Right renal pelvis (tissue), 4 donors: ENCODE data around the gene BACE2. TPM values are rescaled to one million over a fixed set of nuclear protein-coding genes. Genes with fewer than 3 reads are reported as not detected.
A peak's percentile ranks its signal among the peaks of the same experiment; 100 is the strongest.
"Not testable (repeated sequence)": the region's sequence is repeated elsewhere in the genome, so short reads cannot be mapped to it uniquely, and the experiment has no call there.

ENCODE experiments used
- DNase-seq, 4 donors: peaks; one replicate each; pipeline ENCODE4 v3.0.0-alpha.2; 2013; ENCODE audit warnings: low read depth in 4 of 4, low spot score in 3 of 4, missing footprints in 1 of 4
- polyA plus RNA-seq, 4 donors: library from polyadenylated mRNA; unstranded; fragments of 120-200 nt; gene quantifications; one replicate each; pipeline ENCODE4 v1.2.1, GENCODE V29; 2013; ENCODE audit not compliant: insufficient read length in 4 of 4

The BACE2 gene
- polyA plus RNA-seq, 4 donors = 29.2 to 34.9 (median 31.2) TPM

GRCh38 chr21:41256231-41256630 is 88.3 kb downstream of the BACE2 start:
- not testable (repeated sequence) for DNase-seq

- DNase-seq = no peak
Measured at GRCh38 chr21:41256771-41257702, 89.1 kb downstream of the BACE2 start.

- DNase-seq = no peak
Measured at GRCh38 chr21:41258617-41259016, 90.7 kb downstream of the BACE2 start.

GRCh38 chr21:41260428-41260827 is 92.5 kb downstream of the BACE2 start:
- no peak for DNase-seq

DNA sequence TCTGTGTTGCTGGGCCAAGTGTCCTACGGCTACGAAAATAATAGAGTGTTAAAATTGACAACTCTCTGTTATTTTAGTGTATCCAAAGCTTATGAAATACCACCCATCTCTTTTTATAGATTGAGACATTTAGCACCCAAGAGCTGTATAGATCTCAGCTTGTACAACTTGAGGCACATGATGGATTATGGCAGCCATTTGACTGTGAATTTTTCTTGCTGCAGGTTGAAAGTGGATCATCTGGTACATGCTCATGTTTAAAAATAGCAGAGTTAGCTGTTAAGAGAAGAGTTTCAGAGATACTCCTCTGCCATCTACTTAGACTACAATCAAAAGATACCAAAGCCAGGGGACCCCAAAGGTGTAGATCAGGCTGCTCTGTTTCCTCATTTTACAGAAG is 99.4 kb downstream of the BACE2 start:
- no peak for DNase-seq

DNA sequence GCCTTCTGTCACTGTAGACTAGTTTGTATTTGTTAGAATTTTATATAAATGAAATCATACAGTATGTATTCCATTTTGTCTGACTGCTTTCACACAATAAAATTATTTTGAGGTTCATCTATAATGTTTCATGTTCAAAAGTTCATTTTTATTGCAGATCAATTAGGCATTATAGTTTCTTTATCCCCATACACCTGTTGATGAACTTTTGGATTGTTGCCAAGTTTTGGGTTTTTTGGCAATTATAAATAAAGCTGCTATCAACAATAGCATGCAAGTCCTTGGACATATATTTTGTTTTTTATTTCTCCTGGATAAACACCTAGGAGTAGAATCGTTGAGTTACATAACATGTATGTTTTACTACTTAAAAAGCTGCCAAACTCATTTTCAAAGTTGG is 101.6 kb downstream of the BACE2 start:
- DNase-seq = no peak

DNA sequence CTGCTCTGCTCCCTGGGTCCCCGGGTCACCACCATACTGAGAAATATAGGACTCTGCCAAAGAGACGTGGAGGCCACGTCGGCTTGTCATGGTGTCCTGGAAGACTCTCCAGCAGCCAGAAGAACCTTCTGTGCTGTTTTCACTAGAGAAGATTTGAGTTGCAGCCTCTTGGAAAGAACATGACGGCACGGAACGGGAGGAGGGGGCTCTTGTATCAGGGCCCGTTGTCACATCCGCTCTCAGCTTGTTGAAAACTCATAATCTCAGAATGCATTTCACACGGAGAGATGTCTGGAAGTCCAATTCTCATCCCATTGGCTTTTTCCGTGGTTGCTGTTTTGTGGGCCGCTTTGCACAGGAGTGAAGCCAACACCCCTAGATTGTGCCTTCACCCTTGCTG is 109.2 kb downstream of the BACE2 start:
- DNase-seq = no peak

GRCh38 chr21:41277846-41278245 is 109.9 kb downstream of the BACE2 start:
- DNase-seq = no peak

DNA sequence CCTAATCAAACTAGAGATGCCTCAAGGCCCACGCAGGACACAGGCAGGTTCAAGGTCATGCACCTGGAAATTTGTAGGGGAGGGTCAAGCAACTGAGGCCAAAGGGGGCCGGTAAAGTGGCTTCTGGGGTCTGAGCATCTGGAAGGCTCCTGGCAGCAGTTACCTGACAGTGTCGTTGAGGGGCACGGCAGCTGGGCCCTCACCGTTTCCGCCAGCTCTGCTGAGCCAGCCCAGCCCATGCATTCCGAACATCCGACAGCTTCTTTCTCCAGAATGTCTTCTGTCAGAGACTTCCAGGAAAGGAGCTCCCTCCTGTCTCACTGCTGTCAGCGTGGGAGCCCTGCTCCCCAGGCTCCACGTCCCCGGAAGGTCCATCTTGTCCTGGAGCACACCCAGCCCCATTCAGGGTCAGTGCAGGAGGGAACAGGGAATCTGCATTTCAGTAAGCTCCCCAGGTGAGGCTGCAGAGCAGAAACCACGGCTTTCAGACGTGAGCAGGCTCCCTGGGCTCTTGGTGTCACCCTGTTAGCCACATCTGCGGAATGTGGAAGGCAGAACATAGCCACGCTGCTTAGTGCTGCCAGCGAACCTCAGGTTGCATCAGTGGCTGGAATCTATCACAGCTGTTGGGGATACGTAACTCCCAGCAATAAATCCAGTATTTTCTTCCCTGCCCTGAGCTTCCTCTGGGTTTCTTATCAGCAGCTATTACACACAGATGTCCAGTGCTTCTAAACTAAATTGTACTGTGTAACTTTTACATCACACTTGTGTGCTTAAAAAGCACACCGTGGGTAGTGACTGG is 112.4 kb downstream of the BACE2 start:
- no peak for DNase-seq

- DNase-seq = no peak
Measured at GRCh38 chr21:41282412-41282811, 114.5 kb downstream of the BACE2 start.

GRCh38 chr21:41283211-41283818 is 115.4 kb downstream of the BACE2 start:
- peak; percentile 53 to 69 (median 61) for DNase-seq

DNA sequence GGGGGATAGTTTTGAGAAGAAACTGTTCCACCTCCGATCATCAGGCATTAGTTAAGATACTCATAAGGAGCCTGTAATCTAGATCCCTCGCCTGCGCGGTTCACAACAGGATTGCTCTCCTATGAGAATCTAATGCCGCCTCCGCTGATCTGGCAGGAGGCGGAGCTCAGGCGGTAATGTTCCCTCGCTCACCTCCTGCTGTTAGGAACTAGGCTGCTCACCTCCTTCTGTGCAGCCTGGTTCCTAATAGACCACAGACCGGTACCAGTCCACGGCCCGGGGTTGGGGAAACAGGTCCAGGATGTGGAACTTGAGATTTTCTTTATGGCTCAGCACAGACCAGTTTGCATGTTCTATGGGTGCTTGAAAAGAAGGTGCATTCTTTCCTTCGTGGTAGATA is 121.5 kb downstream of the BACE2 start:
- no peak for DNase-seq

- DNase-seq = no peak
Measured at GRCh38 chr21:41290106-41290799, 122.3 kb downstream of the BACE2 start.

- DNase-seq = no peak
Measured at GRCh38 chr21:41294548-41295231, 126.7 kb downstream of the BACE2 start.

DNA sequence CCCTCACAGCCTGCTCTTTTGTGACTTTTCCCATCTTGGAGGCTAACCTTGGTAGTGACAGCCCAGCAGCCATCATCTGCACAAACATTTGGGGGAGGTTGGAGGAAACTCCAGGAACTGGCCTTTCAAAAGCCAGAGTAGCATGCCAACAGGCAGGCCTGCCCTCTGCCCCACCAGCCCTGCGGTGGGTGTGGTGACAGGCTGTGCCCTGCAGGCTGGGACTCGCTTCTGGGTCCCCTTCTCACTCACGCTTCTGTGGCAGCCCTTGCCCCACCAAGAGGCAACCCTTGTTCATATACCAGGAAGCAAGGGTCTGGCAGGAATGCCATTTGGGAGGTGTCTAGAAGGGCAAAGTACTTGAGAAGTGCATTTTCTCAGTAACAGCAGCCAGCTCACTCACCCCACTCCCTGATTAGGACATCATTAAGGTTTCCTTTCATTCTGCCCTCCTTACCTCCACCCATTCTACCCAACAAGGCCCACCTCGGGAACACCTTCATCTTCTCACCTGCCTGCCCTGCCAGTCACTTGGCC is 127.8 kb downstream of the BACE2 start:
- no peak for DNase-seq

DNA sequence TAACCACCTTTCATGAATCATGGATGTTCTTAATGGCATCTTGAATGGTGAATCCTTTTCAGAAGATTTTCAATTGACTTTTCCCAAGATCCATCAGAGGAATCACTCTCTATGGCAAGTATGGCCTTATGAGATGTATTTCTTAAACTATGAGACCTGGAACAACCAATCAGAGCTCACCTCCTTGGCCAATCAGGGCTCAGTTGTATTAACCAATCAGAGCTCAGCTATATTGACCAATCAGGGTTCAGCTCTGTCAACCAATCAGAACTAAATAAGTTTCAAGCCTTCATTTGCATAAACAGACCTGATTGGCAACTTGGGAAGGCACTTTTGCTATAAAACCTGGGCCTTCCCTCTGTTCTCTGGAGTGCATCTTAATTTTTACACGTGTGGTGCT is 135.0 kb downstream of the BACE2 start:
- DNase-seq = no peak

DNA sequence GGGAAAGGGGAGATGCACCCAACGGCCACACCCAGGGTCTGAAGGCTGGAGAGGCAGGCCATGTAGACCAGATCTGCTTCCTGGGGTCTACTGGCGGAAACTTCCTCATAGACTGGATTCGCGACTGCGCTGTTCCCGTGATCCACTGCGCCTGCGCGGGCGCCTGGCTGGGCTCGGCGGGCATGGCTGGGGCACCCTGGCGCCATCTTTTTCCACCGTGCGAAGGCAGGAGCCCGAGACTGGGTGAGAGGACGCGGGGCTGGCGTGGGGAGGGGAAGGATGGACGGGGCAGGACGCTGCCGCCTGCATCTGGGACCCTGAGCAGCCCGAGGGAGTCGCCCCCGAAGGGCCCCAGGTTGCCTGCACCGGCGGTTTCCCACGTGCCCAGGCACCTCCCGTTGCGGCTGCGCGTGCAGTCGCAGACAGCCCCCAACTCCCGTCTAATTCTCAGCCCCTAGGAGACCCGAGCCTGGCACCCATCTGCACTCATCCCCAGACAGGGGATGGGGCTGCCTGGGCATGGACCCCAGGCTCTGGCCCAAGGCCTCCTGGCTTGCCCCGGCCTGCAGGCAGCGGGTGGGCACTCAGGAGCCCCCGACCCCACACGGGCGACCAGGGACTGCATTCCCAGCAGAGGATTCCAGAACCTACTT is 136.2 kb downstream of the BACE2 start:
- DNase-seq = no peak

GRCh38 chr21:41307219-41307618 is 139.3 kb downstream of the BACE2 start:
- no peak for DNase-seq
